ENCODE results near the gene CLEC16A.

CLEC16A gene

DNA sequence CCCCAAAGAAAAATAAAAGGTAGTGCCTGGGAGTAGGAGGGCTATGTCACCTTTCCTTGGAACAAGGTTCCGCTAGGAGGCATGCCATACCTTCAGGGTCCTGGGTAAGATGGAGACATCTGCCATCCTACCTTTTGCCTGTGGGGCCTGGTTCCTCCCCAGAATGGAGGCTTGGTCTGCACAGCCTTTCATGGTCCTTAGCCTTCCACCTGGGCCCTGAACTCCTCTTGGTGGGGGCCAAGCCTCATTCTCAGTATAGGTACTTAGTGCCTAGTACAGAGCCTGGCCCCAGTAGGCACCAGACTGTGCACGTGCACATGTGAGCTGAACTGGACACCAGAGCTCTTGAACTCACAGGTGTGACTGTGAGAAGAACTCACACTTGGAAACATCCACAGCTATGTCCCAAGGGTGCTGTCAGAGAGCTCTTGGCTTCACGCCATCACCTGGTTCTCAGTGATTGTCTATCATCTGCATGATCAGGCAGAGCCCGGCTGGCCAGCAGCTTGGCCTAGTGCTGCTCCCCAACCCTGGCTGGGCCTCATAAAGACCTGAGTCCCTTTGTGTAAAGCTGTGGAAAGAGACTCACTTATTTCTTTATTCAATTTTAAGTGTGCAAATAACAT lies 168.5 kb downstream of the CLEC16A start:
- no peak for TF ChIP-seq JUND (IDR thresholded peaks at IDR 0.05; ENCODE audit: low read depth)
- in situ Hi-C loops (cut with HindIII; ENCODE audit: low pct_unique_long_range_greater_than_20kb, low sequenced_read_pairs) = no loop called here
- DNase-seq (ENCODE audit: low read depth in 1 of 2, low spot score in 1 of 2) = peak in 1 of 2 experiments; percentile 13

GRCh38 chr16:11114366-11115164 lies 170.2 kb downstream of the CLEC16A start:
- DNase-seq (ENCODE audit: low read depth in 1 of 2, low spot score in 1 of 2) = no peak
- no peak for TF ChIP-seq JUND (IDR thresholded peaks at IDR 0.05; ENCODE audit: low read depth)
- in situ Hi-C loops (cut with HindIII; ENCODE audit: low pct_unique_long_range_greater_than_20kb, low sequenced_read_pairs) = no loop called here

- no peak for DNase-seq (ENCODE audit: low read depth in 1 of 2, low spot score in 1 of 2)
- in situ Hi-C loops (cut with HindIII; ENCODE audit: low pct_unique_long_range_greater_than_20kb, low sequenced_read_pairs) = no loop called here
- no peak for TF ChIP-seq JUND (IDR thresholded peaks at IDR 0.05; ENCODE audit: low read depth)
Measured at GRCh38 chr16:11117576-11118211, 173.3 kb downstream of the CLEC16A start.

GRCh38 chr16:11118479-11118878 lies 174.1 kb downstream of the CLEC16A start:
- no peak for TF ChIP-seq JUND (IDR thresholded peaks at IDR 0.05; ENCODE audit: low read depth)
- in situ Hi-C loops (cut with HindIII; ENCODE audit: low pct_unique_long_range_greater_than_20kb, low sequenced_read_pairs) = no loop called here
- no peak for DNase-seq (ENCODE audit: low read depth in 1 of 2, low spot score in 1 of 2)

GRCh38 chr16:11121083-11121608 lies 176.8 kb downstream of the CLEC16A start:
- no peak for DNase-seq (ENCODE audit: low read depth in 1 of 2, low spot score in 1 of 2)
- no peak for TF ChIP-seq JUND (IDR thresholded peaks at IDR 0.05; ENCODE audit: low read depth)
- in situ Hi-C loops (cut with HindIII; ENCODE audit: low pct_unique_long_range_greater_than_20kb, low sequenced_read_pairs) = no loop called here

DNA sequence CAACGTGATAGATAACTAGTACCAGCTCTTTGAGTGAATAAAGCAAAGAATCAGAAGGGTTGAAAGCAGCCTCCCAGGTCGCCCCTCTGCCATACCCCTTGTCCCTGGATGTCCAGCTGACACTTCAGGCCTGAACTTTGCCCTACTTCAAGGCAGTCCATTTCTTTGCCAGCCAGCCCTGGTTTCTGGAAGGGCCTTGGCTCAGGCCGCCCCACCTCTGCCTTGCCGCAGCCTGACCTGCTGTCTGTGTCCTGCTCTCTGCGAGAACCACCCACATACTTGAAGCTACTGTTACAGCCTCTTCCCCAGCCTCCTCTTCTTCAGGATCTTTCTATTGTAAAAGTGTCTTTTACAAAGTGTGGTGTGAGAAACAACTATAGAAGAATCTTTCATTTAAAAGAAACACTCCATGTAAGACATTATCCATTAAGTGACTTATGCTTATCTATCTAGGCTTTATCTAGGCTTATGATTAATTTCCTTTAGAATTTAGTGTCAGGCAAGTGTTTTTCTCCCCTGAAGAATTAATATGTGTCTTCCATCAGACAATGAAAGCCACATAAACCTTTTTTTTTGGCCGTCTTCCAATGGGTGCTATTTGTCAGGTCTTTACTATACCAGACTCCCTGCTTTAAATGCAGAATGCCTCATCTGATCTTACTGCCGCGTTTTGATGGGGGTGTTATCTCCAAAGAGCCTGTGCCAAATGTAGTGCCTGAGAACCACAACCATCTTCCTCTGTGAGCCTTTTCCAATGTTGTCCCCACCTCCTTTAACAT lies 177.7 kb downstream of the CLEC16A start:
- TF ChIP-seq JUND (IDR thresholded peaks at IDR 0.05; ENCODE audit: low read depth) = no peak
- no peak for DNase-seq (ENCODE audit: low read depth in 1 of 2, low spot score in 1 of 2)
- in situ Hi-C loops (cut with HindIII; ENCODE audit: low pct_unique_long_range_greater_than_20kb, low sequenced_read_pairs) = no loop called here

- in situ Hi-C loops (cut with HindIII; ENCODE audit: low pct_unique_long_range_greater_than_20kb, low sequenced_read_pairs) = no loop called here
- DNase-seq (ENCODE audit: low read depth in 1 of 2, low spot score in 1 of 2) = no peak
- TF ChIP-seq JUND (IDR thresholded peaks at IDR 0.05; ENCODE audit: low read depth) = no peak
Measured at GRCh38 chr16:11123666-11124065, 179.3 kb downstream of the CLEC16A start.

GRCh38 chr16:11125936-11126335 lies 181.6 kb downstream of the CLEC16A start:
- in situ Hi-C loops (cut with HindIII; ENCODE audit: low pct_unique_long_range_greater_than_20kb, low sequenced_read_pairs) = no loop called here
- no peak for DNase-seq (ENCODE audit: low read depth in 1 of 2, low spot score in 1 of 2)
- TF ChIP-seq JUND (IDR thresholded peaks at IDR 0.05; ENCODE audit: low read depth) = no peak

GRCh38 chr16:11126399-11127054 lies 182.2 kb downstream of the CLEC16A start:
- DNase-seq (ENCODE audit: low read depth in 1 of 2, low spot score in 1 of 2) = no peak
- TF ChIP-seq JUND (IDR thresholded peaks at IDR 0.05; ENCODE audit: low read depth) = no peak
- in situ Hi-C loops (cut with HindIII; ENCODE audit: low pct_unique_long_range_greater_than_20kb, low sequenced_read_pairs) = no loop called here

DNA sequence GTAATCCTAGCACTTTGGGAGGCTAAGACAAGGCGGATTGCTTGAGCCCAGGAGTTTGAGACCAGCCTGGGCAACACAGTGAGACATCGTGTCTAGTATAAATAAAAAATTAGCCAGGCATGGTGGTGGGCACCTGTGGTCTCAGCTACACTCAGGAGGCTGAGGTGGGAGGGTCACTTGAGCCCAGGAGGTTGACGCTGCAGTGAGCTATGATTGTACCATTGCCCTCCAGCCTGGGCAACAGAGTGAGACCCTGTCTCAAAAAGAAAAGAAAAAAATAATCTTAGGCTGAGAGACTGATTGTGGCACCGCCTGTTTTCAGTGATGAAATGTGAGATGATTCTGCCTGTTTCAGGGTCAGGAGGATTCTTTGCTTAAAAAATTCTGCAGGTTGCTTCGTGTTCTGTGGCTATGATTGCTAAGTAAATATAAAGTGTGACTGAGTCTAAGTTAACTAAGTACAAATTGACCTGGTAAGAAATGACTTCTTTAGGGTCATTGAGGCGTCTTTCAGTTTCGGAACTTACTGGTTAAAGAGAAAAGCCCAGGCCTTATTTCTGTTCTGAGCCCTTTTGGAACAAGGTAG lies 183.3 kb downstream of the CLEC16A start:
- DNase-seq (ENCODE audit: low read depth in 1 of 2, low spot score in 1 of 2) = no peak
- in situ Hi-C loops (cut with HindIII; ENCODE audit: low pct_unique_long_range_greater_than_20kb, low sequenced_read_pairs) = no loop called here
- no peak for TF ChIP-seq JUND (IDR thresholded peaks at IDR 0.05; ENCODE audit: low read depth)
